ENCODE results near the gene CNTNAP2.
"Not testable (repeated sequence)": the region's sequence is repeated elsewhere in the genome, so short reads cannot be mapped to it uniquely, and the experiment has no call there.

CNTNAP2 gene

DNA sequence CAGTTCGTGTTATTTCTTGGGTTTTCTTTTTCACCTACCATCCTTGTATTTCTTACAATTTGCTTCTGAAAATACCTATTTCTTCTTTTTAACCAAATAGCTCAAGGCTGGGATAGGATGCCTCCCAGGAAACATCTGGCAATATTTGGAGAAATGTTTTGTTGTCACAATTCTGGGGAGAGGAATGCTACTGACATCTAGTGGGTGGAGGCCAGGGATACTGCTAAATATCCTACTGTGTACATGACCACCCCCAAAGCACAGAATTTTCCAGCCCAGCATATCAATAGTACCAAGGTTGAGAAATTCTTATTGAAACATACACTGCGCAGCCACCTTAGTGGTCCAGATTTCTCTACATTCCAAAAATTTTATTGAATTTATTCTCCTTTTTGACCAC lies 55.5 kb downstream of the CNTNAP2 start:
- no peak for DNase-seq

DNA sequence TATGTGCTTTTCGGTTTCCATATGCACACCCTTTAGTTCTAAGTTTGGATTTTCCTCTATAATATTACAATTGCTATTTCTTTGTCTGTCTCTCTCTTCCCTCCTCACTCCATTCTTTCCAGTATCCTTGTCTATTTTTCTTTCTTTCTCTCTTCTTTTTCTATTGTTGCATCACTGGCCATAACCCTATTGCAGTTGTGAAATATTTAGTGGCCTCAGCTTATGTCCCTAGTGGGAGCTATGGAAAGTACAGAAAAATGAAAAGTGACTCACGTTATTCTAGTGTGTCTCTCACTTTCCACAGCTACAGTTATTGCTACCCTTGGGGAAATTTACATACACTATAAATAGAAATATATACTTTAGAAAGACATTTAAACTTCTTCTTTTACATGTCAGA lies 59.1 kb downstream of the CNTNAP2 start:
- no peak for DNase-seq

DNA sequence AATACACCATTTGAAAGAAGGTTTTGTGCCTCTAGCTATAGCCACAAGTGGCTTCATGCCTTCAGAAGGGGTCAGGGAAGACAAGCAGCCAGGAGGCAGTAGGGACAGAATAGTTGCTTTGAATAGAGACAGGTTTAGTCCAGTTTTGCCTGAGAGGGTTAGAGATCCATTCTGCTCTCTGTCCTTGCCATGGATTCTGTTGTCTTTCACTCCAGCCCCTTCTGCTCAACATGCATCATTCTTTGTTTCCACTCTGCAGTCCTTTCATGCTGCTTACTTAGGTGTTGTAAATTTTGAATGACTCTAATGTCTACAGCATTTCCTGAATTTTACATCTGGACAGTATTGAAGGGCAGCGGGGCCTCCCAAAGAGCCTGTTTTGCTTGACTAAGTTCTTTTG lies 60.3 kb downstream of the CNTNAP2 start:
- no peak for DNase-seq

DNA sequence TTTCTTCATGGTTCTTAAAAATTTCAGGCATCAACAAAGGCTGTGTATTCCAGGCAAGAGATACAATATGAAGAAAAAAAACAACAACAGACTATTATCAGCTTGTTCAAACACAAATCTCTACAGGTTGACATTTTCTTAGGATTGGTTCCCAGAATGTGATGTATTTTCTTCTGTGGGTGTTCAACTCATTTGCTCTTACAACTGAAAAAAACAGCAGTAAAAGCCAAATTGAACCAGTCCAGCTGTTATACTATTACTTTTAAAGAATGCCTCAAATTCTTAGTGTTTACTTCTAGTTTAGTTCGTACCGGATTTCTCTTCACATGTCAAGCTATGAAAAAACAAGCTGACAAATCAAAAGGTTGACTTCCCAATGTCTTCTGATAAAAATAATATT lies 60.7 kb downstream of the CNTNAP2 start:
- no peak for DNase-seq

DNA sequence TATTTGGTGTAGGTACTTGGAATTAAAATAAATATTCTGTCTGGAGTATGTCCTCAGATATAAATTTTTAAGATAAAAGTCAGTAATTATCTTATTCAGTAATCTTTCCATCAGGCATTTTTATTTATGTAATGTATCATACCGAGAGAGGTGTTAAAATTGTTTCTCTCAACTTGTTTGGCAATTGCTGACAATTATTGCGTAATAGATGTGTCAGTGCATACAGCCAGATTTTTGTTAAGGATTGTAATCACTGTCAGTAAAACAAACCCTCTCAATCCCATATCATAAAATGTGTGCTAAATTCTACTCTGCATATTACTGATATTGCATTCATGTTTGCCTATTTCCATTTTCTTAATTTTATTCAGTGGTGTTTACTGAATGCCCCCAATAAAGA lies 69.2 kb downstream of the CNTNAP2 start:
- DNase-seq = no peak

DNA sequence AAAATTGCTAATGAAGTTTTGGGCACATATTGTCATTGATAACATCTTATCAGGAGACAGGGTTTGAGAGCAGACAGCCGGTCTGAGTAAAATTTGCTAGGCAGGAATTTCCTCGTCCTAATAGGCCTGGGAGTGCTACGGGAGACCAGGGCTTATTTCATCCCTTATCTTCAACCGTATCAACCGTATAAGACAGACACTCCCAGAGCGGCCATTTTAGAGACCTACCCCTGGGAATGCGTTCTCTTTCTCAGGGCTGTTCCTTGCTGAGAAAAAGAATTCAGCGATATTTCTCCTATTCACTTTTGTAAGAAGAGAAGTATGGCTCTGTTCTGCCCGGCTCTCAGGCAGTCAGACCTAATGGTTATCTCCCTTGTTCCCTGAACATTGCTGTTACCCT lies 74.8 kb downstream of the CNTNAP2 start:
- not testable (repeated sequence) for DNase-seq

DNA sequence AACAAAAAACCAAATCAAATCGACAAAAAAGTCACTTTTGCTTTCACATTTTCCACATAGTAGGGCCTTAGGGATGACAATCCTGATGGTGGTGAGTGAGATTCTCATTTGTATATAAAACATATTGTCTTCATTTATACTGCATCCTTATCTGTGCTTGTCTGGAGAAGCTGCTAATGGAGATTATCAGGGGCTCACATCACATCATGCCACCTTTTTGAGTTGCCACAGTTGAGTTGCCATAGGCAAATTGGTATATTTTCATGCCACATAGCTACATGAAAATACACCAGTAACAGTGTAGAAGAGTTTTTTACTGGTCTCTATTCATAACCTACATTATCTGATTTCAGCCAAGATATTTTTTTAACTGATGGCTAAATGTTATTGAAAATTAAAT lies 85.3 kb downstream of the CNTNAP2 start:
- no peak for DNase-seq

DNA sequence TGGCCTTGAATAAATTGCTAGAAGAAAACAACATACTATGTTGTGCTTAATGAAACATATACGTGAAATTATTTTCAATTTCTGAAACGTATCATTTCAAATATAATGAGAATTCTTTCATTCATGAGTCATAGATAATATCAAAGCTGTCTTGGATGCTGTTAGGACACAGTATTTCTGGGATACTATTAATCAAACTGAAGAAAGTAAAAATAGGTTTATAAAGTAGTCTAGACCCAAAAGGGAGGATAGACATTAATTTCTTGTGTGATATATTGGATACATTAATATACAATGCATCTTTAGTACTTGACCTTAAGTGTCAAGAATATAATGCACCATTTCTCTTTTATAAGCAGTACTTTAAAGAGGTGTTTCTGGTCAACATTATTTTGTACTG lies 89.7 kb downstream of the CNTNAP2 start:
- no peak for DNase-seq

DNA sequence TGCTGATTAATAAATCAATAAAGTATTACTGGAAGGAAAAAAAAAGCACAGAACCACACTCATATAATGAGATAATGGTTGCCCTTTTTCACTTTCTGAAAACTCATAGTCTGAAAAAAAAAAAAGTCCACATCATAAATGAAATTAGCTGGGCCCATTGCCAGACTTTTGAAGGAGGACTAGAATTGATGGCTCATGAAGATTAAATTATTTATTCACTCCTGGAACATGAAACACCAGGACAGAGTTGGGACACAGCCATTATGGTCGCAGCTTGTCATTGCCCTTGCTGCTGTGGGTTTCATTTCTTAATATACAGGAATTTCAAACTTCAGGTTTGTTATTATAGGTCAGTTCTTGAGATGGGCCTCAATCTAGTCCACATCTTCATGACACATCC lies 91.9 kb downstream of the CNTNAP2 start:
- no peak for DNase-seq

DNA sequence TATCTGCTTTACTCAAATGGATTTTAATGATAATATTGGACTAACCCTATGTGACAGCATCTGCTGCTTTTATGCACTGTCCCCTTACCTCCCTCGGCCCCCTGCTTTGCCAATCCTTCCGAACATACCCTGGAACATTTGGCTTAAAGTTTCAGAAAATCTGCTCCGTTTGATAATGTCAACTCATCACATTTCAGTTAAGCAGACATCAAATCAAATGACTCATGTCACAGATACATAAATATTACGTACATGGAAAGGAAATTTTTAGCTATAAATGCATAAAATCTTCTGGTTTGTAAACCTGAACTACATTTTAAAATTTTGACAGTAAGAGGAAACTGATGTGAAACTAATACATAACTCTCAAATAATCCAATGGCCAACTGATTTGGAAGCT lies 98.2 kb downstream of the CNTNAP2 start:
- no peak for DNase-seq

DNA sequence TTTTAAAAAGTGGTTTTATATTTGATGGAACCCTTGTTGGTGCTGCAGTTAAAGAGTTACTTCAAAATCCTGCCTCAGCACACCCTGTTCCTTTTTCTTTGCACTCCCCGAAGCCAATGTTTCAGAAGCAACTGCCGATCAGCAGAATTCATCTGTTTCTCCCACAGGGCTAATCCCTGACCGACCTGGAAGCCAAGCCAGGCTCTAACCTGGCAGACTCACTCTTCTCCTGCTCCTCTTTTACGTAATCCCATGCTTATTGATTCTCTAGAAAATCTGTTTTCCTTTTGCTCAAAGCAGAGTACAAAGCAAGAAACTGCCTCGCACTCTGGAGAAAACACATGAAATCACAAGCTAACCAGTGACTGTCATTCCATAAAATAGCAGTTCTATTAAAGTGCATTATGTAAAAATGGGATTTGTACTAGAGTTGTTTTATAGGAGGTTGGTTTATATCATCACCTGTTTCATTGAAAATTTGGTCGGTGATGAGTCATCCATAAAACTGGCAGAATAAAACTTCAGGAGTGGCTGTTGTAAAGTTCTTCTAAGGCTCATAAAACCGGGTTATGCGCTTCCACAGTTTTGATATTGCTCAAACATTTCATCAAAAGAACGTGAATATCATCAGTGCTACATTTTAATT lies 99.9 kb downstream of the CNTNAP2 start:
- no peak for DNase-seq

DNA sequence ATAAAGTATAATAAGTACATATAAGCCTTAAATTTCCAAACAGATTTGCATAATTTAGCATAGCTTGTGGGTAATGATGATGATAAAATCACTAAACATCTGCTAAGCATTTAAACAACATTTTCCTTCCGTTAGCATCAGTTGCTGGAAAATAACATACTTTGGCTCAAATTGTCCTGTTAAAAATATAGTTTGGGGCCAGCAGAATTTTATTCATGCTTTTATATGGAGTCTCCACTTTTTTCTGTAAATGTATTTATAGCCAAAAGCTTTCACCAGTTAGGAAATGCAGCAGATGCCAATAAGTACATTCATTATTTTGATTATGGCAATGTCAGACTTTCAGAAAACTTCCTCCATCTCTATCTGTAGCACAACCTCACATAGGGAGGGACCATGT lies 107.2 kb downstream of the CNTNAP2 start:
- DNase-seq = no peak

DNA sequence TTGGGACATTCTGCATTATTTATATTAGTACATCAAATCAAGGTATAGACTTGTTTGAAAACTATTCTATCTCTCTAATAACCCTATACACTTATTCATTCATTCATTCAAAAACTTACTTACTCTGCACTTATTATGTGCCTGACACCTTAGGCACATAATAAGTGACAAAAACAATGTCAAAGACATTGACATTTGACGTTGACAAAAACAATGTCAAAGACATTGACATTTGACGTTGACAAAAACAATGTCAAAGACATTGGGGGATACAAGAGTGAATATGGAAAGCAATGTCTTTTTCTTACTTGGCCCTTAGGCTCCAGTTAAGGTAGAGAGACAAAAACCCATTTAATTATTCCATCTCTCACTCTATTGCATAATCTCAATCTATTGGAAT lies 116.0 kb downstream of the CNTNAP2 start:
- DNase-seq = no peak

DNA sequence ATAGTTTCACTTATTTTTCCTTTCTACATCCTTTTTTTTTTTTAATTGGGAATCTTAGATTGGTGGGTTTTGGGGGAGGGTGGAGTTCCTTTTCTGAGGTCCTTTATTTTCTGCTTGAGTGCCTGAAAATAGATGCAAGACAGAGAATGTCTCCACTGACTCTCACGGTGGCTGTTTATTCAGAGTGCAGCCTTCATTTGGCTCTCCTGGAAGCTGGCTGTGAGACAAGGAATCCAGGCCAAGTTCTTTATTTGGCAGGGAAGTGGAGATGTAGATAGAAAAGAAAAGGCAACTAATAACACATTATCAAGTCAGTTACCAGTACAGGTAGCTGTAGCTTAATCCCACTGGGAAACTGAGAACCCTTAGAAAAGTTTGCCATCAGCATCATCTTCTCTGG lies 118.6 kb downstream of the CNTNAP2 start:
- no peak for DNase-seq

DNA sequence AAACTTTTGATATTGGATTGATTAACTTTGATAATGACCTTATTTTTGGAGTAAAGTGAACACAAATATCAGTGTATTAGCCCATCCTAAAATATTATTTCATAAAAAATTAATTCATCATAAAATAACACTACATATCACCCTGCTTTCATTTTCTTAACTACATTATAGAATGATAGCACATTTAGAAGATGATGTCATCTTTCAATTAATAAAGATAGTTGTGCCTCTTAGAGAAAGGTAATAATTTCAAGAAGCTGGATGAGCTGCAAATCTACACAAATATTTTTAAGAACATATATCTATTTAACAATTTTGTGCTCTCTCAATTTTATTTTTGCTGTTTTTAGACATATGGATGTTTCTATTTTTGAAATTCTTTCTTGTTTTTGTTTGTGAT lies 126.1 kb downstream of the CNTNAP2 start:
- no peak for DNase-seq

DNA sequence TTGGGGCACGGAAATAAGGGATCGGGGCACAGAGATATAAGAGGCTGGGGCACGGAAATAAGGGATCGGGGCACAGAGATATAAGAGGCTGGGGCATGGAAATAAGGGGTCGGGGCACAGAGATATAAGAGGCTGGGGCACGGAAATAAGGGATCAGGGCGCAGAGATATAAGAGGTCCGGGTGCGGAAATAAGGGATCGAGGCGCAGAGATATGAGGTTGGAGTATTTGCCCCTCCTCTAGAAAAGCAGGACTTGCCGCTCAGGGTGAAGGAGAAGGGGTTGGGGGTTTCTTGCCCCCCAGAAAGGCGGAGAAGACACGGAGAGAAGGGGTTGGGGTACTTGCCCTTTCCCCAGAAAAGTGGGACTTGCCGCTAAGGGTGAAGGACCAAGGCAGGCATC lies 131.4 kb downstream of the CNTNAP2 start:
- DNase-seq = not testable (repeated sequence)

DNA sequence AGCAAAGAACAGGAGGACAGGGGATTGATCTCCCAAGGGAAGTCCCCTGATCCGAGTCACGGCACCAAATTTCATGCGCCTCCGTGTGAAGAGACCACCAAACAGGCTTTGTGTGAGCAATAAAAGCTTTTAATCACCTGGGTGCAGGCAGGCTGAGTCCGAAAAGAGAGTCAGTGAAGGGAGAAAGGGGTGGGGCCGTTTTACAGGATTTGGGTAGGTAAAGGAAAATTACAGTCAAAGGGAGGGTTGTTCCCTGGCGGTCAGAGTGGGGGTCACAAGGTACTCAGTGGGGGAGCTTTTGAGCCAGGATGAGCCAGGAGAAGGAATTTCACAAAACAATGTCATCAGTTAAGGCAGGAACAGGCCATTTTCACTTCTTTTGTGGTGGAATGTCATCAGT lies 132.1 kb downstream of the CNTNAP2 start:
- not testable (repeated sequence) for DNase-seq

DNA sequence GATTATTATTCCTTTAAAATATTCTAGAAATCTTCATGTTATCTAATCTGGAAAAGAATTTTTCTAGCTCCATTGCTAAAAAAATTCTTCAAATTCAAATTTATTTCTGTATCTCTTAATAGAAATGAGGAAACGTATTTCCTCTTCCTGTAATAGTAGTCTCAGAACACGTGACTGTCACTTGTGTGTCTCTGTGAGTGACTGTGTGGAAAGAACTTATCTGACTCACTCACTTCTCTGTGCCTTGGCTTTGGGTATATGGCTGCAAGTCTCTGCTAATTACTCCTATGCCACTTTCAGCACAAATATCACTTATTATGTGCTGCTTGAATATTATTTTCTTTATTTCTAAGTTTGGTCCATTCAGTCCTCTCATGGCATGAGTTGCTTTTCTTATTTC lies 132.7 kb downstream of the CNTNAP2 start:
- no peak for DNase-seq

DNA sequence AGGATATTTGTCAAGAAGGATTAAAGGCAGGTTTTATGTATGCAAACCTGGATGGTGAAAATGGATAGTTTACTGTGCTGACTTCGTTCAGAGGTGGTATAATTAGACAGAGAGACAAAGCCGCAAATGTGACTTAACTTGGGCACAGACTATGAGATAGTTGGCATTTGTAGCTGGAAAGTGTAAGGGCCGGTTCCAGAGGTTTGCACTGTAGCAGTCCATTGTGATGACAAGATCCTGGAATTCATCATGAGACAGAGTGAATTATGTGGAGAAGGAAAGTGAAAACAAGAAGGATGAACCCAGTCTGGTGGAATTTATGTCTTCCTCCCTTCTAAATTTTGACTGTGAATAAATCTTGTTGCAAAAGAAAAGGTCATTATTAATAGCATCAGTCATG lies 139.0 kb downstream of the CNTNAP2 start:
- no peak for DNase-seq

DNA sequence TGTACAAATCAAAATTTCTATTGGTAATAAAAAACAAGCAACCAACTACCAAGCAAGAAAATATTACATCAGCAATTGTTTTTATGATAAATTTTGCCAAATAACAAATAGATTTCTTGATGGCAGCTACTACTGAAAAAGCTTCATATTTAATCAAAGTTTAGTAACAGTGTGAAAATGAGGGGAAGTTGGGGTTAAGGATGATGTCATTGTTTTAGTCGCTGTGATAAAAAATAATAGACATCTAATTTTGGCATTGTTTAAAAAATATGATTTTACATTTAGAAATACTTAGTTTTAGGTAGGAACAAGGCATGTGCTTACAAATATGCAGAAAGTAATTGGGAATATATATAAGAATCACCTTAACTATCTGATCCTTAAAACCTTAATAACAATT lies 145.9 kb downstream of the CNTNAP2 start:
- DNase-seq = no peak

DNA sequence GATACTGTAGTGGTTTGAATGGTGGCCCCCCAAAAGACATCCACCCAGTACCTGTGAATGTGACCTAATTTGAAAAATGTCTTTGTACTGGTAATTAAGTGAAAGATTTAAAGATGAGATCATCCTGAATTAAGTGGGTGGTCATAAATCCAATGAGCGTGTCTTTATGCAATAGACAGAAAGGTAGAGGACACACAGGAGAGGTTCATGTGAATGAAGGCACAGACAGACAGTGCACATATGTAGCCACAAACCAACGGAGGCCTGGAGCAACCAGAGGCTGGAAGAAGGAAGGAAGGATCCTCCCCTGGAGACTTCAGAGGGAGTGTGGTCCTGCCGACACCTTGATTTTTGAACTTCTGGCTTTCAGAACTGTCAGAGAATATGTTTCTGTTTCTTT lies 160.3 kb downstream of the CNTNAP2 start:
- no peak for DNase-seq

DNA sequence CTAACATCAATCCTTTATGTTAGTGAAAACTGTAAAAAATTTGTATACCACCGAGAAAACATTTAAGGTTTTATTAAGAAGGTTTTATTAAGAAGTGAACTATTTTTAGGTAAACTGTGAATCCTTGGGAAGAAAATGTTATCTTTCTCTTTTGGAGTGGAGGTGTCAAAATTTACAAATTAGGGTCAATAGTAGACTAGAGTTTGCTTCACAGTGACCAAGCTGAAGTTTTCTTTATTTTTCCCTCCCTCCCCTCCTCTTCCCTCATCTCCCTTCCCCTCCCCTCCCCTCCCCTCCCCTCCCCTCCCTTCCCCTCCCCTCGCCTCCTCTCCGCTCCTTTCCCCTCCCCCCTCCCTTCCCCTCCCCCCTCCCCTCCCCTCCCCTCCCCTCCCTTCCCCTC lies 168.8 kb downstream of the CNTNAP2 start:
- DNase-seq = no peak

DNA sequence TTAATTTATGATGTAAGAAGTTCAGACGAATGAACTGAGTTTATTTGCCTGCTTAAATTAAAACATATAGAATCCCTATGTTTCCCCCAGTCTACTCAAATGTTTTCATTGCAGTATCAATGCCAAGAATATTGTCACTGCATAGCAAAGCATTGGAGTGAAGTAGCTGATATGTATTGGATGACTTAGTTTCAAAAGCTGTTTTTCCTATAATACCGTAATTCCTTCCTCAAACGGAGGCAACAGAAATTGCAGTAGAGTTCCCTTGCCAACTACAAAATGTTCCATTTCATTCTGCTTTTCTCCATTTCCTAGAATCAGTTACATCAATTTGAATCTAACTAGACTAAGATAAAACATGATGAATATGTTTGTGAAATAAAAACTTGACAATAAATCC lies 174.1 kb downstream of the CNTNAP2 start:
- DNase-seq = no peak

DNA sequence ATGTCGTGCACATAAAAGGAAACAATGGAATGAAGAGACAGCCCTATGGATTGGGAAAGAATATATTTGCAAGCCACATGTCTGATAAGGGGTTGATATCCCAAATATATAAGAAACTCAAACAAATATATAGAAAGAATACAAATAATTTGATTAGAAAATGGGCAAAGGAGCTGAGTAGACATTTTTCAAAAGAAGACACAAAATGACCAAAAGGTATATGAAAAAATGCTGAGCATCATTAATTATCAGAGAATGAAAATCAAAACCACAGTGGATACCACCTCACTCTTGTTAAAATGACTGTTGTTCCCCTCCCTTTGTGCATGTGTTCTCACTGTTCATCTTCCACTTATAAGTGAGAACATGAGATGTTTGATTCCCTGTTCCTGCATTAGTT lies 175.3 kb downstream of the CNTNAP2 start:
- DNase-seq = no peak

DNA sequence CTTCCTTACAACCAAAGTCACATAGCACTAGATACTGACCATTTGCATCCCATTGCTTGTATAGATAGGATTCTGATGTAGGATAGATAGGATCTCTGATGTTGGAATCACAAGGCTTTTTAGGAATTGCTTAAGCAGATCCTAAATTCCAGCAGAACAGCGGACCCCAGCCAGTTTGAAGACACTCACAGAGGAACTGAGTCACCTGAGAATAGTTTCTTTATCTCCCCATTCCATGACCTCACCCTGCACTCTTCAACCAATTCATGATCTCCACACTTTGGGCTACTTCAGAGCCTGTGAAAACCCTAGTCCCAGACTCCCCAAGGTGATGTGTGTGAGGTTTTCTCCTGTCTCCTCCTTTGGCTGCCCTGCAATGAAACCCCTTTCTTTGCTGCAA lies 179.4 kb downstream of the CNTNAP2 start:
- no peak for DNase-seq

DNA sequence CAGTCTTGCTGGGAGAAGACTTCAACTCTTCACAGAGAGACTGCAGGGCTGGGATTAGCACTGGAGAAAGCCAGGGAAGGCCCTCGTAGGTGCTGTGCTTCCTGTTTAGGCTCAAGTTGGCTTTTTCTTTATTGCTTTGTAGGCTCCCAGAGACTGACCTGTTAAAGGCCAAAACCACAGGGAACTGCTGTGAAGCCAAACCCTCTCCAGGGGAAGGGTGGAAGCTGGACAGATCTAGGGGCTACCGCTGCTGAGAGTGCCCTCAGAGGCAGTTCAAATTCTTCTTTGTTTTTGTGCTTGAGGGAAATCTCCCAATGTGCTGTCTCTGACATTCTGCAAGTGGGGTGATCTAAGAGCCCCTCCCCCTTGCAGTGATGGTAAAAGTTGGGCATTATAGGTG lies 198.4 kb downstream of the CNTNAP2 start:
- no peak for DNase-seq
